ENCODE results near the gene HPN. TPM values are rescaled to one million over a fixed set of nuclear protein-coding genes. Genes with fewer than 3 reads are reported as not detected.

Gene HPN
- total RNA-seq, 1 experiment from 2014 or later, result 10.6 TPM

- no peak overlapping the region for H2BK12ac ChIP-seq (ENCODE audit: insufficient read length, low read depth, low read length)
- H4K8ac ChIP-seq (replicated peaks; ENCODE audit: insufficient read length, low read depth, low read length), result no peak overlapping the region
- TF ChIP-seq CTCF (conservative IDR thresholded peaks at IDR 0.05), result no peak
- H3K4me1 ChIP-seq (ENCODE audit: insufficient read depth, low read length), result no peaks in the 10 kb centered on the region
- Mint-ChIP-seq H3K27ac (peak overlapping the region in 1 of 3 experiments; percentile 17; a peak in 2 of 7 replicates), H3K27me3 (ENCODE audit: low read depth) (peaks cover 6% of the 10 kb centered on the region), H3K4me3 (no peak overlapping the region), H3K9me3 (peaks cover 2 to 3% of the 10 kb centered on the region in 2 experiments; a peak in 2 of 5 replicates), H3K4me1 (peaks cover 0 to 5% of the 10 kb centered on the region in 2 experiments; a peak in 2 of 4 replicates), H3K36me3 (ENCODE audit: insufficient read depth in 1 of 3, low read depth in 3 of 3) (no peaks in the 10 kb centered on the region; a peak in 1 of 7 replicates)
- H2BK5ac ChIP-seq (ENCODE audit: insufficient read length, low read length), result no peak overlapping the region
- no peaks in the 10 kb centered on the region for H3K23me2 ChIP-seq (ENCODE audit: insufficient read length, low read depth, low read length, poor library complexity, severe bottlenecking)
- no peak overlapping the region for H3T11ph ChIP-seq (ENCODE audit: low read length)
- H3K9me3 ChIP-seq (ENCODE audit: control insufficient read depth, low read depth, low read length), result no peaks in the 10 kb centered on the region
- no peaks in the 10 kb centered on the region for H3K79me1 ChIP-seq (ENCODE audit: insufficient read depth, low read depth, low read length, poor library complexity, severe bottlenecking)
- H2BK120ac ChIP-seq (ENCODE audit: low read depth, low read length, poor library complexity, severe bottlenecking), result no peak overlapping the region
- H2AFZ ChIP-seq (ENCODE audit: low read length), result no peak overlapping the region
- no peak for DNase-seq
- no peak overlapping the region for H4K5ac ChIP-seq (ENCODE audit: insufficient read length, low read depth, low read length)
- H3K18ac ChIP-seq (ENCODE audit: insufficient read length, low read depth, low read length), result no peak overlapping the region
- WGBS (ENCODE audit: extremely low coverage, insufficient read length, low lambda C conversion rate), result no CpG with 5 or more reads among the region's 21 CpGs
- H3K4ac ChIP-seq (ENCODE audit: low read depth, low read length), result no peak overlapping the region
- H3K4me2 ChIP-seq (ENCODE audit: insufficient read depth, insufficient read length, low read length), result no peak overlapping the region
- H3K14ac ChIP-seq (ENCODE audit: insufficient read depth, low read length), result no peak overlapping the region
- H3K79me2 ChIP-seq (ENCODE audit: insufficient read depth, low read length), result no peaks in the 10 kb centered on the region
- H4K91ac ChIP-seq (ENCODE audit: insufficient read length, low read depth, low read length), result no peak overlapping the region
- H3K27me3 ChIP-seq (ENCODE audit: insufficient read depth, low read length), result no peaks in the 10 kb centered on the region
- H3K27ac ChIP-seq (ENCODE audit: insufficient read length, low read depth, low read length), result no peak overlapping the region
- H2BK15ac ChIP-seq (ENCODE audit: low read depth, low read length), result no peak overlapping the region
- no peaks in the 10 kb centered on the region for H4K20me1 ChIP-seq (ENCODE audit: control insufficient read depth, insufficient read depth, insufficient read length)
- no peak overlapping the region for H3K56ac ChIP-seq (ENCODE audit: insufficient read length, low read depth, low read length)
- H2BK20ac ChIP-seq (ENCODE audit: low read depth, low read length, poor library complexity, severe bottlenecking), result no peak overlapping the region
- no peak overlapping the region for H2AK5ac ChIP-seq (ENCODE audit: insufficient read length, low read length)
- H3K9ac ChIP-seq (ENCODE audit: extremely low read depth, insufficient read length, low read length), result no peak overlapping the region
- H3K23ac ChIP-seq (ENCODE audit: insufficient read length, low read depth, low read length), result no peak overlapping the region
These were observed 33.9 kb downstream of the HPN start for GRCh38 chr19:35075202-35076025.

Data from H9 (cell line).